GM12873 (cell line): Measurements from ENCODE around the gene FOXP4.
A peak's percentile ranks its signal among the peaks of the same experiment; 100 is the strongest.

Experiments
- TF ChIP-seq, protein P1 (sequence below): IDR thresholded peaks from 2 replicates; pipeline ENCODE4 v1.5.1; 2012; ENCODE audit warnings: low read depth, mild to moderate bottlenecking, moderate library complexity, low read length, control low read depth; ENCODE audit not compliant: insufficient read depth; ENCODE audit errors: missing control alignments

Gene FOXP4

DNA sequence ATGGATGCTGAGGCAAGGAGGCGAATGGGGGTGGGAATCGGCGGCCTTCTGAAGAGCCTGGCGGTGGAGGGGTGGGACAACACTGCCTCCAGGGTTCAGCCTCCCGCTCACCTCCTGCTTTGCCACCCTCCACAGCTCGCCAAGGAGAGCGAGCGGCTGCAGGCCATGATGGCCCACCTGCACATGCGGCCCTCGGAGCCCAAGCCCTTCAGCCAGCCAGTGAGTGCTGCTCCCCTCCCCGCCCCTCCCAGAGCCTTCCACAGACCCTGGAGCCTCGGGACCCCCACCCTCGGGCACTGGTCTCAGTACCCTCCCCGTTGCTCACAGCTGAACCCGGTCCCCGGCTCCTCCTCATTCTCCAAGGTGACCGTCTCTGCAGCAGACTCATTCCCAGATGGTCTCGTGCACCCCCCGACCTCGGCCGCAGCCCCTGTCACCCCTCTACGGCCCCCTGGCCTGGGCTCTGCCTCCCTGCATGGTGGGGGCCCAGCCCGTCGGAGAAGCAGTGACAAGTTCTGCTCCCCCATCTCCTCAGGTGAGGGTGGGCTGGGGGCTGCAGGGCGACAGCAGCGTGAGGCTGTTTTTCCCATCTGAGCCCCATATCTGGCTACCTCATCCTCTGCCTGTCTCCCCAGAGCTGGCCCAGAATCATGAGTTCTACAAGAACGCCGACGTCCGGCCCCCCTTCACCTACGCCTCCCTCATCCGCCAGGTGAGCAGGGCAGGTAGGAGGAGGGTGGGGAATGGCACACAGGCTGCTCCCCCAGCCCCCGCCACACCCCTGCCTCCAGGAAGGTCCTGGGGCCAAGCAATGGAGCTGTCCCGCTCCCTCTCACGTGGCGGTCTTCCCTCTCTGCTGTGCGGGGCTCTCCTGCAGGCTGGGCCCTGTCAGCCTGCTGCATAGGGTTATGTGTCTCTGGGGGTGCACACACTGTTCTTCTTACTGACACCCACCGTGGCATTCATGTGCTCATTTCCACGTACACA is 43.7 kb downstream of the FOXP4 start:
- TF ChIP-seq, protein P1, sequence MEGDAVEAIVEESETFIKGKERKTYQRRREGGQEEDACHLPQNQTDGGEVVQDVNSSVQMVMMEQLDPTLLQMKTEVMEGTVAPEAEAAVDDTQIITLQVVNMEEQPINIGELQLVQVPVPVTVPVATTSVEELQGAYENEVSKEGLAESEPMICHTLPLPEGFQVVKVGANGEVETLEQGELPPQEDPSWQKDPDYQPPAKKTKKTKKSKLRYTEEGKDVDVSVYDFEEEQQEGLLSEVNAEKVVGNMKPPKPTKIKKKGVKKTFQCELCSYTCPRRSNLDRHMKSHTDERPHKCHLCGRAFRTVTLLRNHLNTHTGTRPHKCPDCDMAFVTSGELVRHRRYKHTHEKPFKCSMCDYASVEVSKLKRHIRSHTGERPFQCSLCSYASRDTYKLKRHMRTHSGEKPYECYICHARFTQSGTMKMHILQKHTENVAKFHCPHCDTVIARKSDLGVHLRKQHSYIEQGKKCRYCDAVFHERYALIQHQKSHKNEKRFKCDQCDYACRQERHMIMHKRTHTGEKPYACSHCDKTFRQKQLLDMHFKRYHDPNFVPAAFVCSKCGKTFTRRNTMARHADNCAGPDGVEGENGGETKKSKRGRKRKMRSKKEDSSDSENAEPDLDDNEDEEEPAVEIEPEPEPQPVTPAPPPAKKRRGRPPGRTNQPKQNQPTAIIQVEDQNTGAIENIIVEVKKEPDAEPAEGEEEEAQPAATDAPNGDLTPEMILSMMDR = no peak

DNA sequence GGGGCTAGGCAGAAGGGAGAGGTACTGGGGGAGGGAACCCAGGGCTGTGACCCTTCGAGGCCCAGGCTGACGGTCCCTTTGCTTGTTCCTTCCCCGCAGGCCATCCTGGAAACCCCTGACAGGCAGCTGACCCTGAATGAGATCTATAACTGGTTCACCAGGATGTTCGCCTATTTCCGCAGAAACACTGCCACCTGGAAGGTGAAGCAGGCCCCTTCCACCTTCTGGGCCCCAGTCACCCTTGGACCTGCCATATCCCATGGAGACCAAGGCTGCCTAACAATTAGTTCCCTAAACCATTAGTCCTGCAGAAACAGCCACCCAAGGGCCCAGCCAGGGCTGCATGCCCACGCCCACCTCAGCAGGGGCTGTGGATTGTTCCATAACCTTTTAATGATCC is 44.9 kb downstream of the FOXP4 start:
- TF ChIP-seq, protein P1 = no peak

DNA sequence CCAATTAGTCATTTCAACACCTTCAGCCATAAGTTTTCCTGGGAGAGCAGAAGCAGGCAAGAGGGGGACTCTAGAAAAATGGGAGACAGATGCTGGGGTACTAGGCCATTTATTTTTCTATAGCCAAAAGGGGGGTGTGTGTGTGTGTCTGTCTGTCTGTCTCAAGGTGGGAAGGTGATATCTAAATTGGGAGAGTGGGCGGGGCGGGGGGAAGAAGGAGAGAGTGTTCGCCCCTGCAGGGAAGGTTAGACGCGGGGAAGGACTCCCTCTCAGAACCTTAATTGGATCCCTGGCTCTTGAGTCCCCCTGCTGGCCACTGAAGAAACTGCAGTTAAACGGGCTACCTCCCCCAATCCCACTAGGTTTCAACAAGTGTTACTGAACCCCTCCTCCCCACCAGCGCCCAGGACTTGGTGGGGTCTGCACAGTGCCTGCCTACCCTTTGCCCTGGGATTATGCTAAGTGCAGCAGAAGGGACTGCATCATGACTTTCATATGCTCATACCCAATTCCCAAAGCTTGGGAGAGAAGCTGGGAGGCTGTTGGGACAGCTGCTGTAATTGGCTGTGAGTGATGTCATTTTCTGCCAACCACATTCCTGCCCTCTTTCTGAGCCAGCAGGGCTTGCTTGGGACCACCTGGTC is 45.8 kb downstream of the FOXP4 start:
- TF ChIP-seq, protein P1 = peak; percentile 96

DNA sequence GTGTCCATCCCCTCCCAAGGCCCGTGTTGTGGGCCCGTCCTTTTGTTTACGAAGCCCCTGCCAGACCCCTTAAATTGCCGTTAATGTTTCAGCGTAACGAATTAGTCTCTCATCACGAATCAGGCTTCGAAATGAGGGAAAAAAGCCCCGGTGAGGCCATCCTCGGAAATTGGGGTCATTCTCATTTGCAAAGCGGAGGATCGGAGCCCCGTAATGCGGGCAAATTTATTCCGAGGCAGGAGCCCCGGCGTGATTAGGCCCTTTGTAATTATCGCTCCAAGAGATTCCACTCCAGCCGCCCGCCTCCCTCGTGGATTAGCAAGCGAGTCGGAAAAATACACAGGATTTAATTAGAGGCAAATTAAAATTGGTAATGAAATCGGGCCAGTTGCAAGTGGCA is 47.2 kb downstream of the FOXP4 start:
- TF ChIP-seq, protein P1 = no peak

DNA sequence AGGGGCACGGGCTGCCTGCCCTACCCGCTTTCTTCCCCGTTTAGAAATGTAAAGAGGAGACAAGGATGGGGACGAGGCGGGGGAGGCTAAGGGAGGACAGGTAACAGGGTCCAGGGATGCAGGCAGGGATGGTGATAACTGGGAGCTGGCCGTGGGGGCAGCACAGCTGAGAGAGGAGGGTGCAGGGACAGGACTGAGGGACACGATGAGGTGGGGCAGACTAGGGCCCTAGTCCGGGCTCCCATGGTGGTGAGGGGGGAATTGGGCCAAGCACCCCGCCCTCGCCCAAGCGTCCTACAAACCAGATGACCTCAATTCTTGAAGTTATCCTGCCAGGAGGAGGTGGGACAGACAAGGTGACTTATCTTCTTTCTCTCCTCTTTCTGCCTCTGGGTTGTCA is 47.7 kb downstream of the FOXP4 start:
- TF ChIP-seq, protein P1 = no peak

DNA sequence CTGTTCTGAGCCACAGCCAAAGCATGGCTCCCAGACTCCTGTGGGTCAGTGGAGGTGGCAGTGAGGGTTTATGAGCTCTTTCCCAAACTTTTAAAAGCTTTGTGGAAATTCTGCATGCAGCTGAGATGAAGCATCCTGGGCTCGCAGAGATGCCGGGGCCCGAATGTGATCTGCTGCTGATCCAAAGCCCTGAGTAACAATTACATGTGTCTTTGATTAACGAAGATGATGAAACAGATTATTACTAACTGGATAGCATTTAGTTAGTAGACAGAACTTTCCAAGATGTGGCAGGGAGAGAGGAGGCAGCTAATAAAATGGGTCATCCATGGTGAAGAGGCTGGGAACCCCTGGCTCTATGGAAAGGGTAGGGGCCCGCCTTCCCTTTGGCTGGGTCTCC is 48.1 kb downstream of the FOXP4 start:
- TF ChIP-seq, protein P1 = no peak

DNA sequence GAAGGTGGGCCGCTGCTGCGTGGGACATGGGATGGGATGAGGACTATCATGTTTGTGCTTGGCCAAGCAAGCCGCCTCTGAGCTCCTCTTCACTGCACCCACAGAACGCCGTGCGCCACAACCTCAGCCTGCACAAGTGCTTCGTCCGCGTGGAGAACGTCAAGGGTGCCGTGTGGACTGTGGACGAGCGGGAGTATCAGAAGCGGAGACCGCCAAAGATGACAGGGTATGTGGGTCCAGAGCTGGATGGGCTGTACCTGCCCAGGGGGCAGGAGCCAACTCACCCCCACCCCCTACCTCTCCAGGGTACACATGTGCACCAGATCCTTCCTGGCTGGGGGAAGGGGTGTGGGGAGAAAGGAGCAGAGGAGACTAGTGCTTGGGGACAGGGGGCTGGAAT is 48.6 kb downstream of the FOXP4 start:
- TF ChIP-seq, protein P1 = no peak
